HG02759 (cell line): ENCODE results near the gene KLHDC8A.
"Not testable (repeated sequence)": the region's sequence is repeated elsewhere in the genome, so short reads cannot be mapped to it uniquely, and the experiment has no call there.

Experiments
- ATAC-seq: cut with Tn5 transposase; IDR thresholded peaks from one replicate; pipeline ENCODE4 v1.9.1; 2021; ENCODE audit warnings: mild to moderate bottlenecking, moderate library complexity; ENCODE audit not compliant: unreplicated experiment

Gene KLHDC8A, protein sequence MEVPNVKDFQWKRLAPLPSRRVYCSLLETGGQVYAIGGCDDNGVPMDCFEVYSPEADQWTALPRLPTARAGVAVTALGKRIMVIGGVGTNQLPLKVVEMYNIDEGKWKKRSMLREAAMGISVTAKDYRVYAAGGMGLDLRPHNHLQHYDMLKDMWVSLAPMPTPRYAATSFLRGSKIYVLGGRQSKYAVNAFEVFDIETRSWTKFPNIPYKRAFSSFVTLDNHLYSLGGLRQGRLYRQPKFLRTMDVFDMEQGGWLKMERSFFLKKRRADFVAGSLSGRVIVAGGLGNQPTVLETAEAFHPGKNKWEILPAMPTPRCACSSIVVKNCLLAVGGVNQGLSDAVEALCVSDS

DNA sequence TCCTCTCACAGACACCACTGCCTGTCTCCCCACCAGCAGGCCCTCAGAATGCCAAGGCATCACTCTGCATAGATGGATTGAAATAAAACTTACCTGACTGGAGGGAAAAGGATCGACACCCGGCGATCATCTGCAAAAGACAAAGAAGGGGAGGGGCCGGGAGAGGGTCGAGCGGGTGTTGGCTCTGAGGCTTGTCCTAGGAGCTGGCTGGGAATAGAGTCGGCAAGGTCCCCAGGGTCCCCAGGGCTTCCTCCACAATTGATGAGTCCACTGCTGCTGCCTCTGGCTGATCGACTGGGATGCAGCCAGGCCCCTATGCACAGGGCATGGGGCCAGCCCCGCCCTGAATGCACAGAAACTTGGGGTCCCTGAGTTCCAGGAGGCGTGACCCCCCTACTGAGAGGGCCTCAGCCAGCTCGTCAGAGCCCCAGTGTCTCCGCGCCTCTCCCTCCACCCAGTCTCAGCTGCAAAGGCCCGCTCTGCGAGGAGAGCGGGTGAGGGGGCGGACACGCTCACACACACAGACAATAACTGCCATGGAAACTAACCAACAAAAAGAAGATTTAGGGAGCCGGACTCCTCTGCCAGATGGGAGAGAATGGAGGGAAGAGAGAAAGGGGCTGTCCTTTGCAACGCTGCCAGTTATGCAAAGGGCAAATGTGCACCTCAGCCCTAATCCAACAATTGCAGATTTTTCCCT lies at the start of gene KLHDC8A:
KLHDC8A (minus strand) TSS at position 483 of the 700 bp plus-strand sequence. CDS start 13,318 bp downstream, outside the sequence.
- no peak for ATAC-seq

DNA sequence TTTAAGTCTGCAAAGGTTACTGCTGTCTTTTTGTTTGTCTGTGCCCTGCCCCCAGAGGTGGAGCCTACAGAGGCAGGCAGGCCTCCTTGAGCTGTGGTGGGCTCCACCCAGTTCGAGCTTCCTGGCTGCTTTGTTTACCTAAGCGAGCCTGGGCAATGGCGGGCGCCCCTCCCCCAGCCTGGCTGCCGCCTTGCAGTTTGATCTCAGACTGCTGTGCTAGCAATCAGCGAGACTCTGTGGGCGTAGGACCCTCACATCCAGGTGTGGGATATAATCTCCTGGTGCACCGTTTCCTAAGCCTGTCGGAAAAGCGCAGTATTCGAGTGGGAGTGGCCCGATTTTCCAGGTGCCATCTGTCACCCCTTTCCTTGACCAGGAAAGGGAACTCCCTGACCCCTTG lies 49.5 kb upstream of the KLHDC8A start:
- ATAC-seq, result not testable (repeated sequence)

DNA sequence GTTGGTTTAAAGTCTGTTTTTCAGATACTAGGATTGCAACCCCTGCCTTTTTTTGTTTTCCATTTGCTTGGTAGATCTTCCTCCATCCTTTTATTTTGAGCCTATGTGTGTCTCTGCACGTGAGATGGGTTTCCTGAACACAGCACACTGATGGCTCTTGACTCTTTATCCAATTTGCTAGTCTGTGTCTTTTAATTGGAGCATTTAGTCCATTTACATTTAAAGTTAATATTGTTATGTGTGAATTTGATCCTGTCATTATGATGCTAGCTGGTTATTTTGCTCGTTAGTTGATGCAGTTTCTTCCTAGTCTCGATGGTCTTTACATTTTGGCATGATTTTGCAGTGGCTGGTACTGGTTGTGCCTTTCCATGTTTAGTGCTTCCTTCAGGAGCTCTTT lies 47.8 kb upstream of the KLHDC8A start:
- ATAC-seq, result not testable (repeated sequence)

DNA sequence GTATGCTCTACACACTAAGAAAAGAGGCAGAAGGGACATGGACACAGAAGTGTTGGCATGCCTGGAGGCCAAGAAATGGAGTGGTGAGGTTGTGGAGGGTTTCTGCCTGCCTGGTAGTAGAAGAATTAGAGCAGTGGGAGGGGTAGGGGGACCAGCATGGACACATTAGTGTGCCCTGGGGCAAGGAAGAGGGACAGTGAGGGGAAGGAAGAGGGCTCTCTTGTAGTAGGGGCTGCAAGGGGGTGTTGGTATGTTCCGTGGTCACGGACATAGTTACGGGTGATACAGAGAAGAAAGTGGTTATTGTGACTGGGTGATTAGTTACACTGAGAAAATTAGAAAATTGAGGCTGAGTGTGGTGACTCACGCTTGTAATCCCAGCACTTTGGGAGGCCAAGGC lies 41.9 kb upstream of the KLHDC8A start:
- ATAC-seq, result no peak

DNA sequence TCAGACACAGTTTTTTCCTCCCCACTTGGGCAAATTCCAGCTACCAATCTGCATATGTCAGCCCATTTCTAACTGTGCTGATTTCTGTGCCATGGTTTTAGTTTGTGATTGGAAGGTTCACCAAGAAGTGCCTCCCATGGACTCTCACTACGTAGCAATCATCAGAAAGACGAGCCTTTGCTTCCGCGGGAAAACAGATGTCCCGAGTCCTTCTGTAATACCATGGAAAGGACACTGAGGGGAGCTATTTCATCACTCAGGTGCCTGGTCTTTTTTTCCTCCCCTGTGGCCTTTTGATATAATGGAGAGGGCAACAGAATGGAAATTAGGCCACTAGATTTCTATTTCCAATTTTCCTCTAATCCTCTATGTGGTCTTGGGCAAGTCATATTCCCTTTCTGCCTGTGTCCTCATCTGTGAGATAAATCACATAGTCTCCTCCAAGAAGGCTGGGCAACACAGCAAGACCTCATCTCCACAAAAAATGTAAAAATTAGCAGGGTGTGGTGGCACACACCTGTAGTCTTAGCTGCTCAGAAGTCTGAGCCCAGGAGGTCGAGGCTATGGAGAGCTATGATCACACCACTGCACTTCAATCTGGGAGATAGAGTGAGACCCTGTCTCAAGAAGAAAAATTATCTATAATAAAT lies 40.4 kb upstream of the KLHDC8A start:
- ATAC-seq, result no peak

DNA sequence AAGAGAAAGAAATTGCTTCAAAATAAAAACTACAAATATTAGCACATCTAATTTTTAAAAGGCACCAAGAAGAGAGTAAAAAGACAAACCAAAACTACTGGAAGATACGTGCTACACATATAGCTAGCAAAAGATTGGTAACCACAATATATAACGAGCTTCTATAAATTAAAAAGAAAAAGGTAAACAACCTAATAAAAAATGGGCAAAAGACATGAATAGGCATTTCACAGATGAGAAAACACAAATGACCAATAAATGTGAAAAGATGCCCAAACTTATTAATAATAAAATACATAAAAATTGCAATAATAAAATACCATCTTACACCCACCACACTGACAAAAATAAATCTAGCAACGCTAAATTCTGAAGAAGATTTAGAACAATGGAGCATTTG lies 38.9 kb upstream of the KLHDC8A start:
- ATAC-seq, result no peak

DNA sequence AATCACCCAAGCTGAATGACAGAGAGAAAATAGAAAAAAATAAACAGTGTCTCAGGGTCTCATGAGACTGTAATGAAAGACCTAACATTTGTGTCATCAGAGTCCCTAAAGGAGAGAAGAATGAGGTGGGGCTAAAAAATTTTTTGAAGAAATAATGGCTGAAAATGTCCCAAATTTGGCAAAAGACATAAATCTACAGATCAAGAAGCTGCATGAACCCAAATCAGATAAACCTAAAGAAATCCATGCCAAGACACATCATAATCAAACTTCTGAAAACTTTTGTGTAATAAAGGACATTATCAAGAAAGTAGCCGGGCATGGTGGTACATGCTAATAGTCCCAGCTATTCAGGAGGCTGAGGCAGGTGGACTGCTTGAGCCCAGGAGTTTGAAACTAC lies 35.9 kb upstream of the KLHDC8A start:
- no peak for ATAC-seq

DNA sequence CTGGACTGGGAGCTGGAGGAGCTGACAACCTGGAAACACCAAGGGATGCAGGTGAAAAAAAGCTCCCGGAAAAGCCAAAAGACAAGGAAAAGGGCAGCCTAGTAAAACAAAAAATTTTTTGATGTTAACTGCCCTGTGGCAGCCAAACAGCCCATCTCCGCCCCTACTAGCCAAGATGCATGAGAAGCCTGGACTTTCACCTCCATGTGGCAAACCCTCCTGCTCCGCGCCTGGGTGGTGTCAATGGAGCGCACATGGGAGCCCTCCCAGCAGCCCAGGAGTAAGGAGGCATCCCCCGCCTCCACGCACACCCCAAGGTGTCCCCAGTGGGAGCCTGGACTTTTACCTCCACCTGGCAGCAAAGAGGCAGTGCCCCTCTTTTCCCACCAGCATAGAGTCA lies 34.7 kb upstream of the KLHDC8A start:
- no peak for ATAC-seq

DNA sequence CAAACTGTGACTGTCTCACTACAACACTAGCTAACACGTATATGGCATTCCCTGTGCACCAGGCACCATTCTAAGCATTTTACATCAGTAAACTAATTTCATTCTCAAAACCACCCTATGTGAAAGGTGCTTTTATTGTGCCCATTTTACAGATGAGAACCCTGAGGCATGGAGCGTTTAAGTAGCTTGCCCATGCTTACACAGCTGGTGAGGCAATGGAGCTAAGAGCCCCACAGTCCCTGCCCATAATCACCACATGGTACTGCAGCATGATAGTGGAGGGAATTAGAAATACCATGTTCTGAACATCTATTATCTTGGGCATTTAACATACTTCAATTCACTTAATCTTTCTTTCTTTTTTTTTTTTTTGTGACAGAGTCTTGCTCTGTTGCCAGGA lies 31.1 kb upstream of the KLHDC8A start:
- ATAC-seq, result no peak

DNA sequence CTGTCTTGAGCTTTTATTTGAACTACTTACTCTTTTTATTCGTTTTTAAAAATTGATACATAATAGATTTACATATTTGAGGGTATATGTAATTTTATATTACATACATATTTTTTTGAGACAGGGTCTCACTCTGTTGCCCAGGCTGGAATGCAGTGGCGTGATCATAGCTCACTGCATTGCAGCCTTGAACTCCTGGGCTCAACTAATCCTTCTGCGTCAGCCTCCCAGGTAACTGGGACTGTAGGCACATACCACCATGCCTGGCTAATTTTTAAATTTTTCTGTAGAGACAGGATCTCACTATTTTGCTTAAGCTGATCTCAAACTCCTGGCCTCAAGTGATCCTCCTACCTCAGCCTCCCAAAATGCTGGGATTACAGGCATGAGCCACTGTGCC lies 26.3 kb upstream of the KLHDC8A start:
- ATAC-seq, result not testable (repeated sequence)

DNA sequence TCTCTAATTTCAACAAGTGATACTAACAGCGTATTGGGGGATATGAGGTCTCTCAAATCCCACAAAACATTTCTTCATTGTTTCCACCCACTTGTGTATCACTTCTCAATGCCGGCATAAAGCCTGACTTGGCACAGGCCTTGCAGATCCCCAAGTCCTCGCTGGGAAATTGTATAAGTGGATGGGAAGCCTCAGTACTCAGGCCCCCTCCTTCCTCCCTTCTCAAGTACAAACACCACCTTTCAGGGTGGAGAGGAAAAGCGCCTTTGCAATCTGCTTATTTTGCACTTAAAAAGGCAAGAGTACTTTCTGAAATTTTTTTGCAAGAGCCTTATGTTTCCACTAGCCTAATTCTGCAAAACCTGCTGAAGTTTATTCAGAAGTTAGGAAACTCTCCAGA lies 25.8 kb upstream of the KLHDC8A start:
- ATAC-seq, result no peak

DNA sequence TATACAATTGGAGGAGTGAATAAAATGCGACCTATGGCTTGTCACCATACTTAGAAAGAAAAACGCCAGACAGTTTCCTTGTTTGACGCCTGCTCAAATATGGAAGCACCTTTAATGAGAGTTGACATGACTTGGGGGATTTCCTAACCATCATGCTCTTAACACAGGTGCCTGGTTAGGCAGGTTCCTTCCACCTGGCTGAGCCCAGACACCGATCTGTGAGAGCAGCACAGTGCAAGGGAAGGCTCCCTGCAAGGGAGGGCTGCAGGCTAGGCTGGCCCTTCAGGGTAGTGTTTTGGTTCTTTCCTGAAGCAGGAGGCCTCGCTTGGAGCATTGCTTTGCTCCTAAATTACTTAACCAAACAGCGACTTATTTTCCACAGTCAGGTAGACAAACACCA lies 24.6 kb upstream of the KLHDC8A start:
- ATAC-seq, result no peak

DNA sequence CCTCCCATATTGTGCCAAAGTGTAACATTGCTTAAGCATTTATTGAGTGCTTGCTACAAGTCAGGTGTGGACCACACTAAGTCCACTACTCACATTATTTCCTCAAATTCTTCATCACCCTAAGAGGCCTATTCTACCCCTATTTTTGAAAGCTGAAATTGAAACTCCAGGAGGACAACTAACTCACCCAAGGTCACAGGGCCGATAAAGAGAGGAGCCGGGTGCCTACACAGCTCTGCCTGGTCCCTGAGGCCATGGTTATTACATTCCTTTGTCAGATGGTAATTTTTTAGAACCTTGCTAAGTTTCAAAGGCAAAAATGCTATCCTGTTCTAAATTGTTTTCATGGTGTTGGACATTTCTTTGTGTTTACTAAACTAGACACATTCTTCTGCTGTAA lies 24.2 kb upstream of the KLHDC8A start:
- no peak for ATAC-seq

DNA sequence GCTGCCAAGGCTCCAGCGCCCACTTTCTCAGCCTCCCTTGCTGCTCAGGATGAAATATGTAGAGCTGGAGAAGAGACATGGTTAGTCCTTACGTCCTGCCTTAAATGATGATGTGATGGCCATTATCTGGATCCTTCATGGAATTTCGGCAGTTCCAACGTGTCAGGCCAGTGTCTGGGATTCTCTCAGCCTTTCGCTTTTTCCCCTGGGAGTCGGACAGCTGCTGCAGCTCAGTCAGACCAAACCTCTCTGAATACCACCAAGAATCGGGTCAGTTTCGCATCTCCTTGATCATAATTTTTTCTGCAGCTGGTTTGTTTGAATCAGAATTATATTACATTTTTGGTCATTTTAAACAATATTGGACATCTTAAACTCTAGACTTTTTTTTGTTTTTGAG lies 22.3 kb upstream of the KLHDC8A start:
- no peak for ATAC-seq

DNA sequence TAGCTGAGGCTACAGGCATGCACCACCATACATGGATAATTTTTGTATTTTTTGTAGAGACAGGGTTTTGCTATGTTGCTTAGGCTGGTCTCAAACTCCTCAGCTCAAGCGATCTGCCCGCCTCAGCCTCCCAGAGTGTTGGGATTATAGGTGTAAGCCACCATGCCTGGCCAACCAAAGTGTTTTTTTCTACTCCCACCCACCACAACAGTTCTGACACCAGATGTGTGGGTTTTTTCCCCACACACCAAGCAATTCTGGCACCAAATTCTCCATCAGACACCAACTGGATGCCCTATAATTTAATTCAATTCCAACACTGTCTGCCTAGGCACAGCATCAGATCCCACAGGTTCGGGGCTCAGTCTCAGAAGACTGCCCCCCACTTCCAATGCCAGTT lies 20.6 kb upstream of the KLHDC8A start:
- ATAC-seq, result no peak

DNA sequence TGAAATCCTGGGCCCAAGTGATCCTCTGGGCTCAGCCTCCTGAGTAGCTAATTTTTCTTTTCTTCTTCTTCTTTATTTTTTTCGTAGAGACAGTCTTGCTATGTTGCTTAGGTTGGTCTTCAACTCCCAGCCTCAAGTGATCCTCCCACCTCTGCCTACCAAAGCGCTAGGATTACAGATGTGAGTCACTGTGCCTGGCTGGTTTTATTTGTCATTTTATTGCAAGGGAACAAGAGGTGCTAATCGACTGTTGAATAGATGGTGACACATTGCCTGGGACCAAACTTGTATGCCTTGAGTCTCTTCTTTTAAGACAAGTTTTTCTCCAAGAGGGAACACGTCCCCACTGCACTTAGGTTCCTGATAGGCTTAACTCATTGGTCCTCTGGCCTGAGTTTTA lies 20.0 kb upstream of the KLHDC8A start:
- ATAC-seq, result no peak

DNA sequence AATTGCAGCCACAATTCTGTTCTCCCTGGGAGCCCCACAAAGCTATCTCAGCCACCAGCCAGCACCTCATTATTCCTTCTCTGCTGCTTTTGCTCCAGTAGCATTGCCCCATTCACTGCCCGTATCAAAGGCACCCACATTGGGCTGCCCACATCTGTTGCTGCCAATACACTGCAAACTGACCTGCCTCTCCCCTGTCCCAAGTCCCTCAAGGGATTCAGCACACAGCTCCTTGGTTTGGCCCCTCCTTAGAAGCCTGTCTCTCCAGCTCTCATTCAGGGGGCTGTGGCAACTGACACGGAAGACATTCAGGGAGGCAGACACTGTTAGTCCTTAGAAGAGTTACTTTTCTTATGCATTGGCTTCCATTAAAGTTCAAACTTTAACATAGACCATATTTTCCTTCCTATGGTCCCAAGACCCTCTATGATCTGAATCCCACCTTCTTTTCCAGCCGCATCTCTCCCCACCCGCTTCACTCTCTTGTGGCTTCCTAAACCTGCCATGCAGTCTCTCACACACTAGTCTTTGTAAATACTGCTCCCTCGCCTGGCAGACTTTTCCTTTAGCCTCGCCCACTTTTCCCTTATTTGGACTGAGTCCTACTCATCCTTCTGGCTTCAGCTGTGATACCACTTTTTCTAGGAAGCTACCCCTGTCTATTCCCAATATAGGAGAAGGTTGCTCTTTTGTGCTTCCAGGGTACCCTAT lies 19.3 kb upstream of the KLHDC8A start:
- ATAC-seq, result no peak

DNA sequence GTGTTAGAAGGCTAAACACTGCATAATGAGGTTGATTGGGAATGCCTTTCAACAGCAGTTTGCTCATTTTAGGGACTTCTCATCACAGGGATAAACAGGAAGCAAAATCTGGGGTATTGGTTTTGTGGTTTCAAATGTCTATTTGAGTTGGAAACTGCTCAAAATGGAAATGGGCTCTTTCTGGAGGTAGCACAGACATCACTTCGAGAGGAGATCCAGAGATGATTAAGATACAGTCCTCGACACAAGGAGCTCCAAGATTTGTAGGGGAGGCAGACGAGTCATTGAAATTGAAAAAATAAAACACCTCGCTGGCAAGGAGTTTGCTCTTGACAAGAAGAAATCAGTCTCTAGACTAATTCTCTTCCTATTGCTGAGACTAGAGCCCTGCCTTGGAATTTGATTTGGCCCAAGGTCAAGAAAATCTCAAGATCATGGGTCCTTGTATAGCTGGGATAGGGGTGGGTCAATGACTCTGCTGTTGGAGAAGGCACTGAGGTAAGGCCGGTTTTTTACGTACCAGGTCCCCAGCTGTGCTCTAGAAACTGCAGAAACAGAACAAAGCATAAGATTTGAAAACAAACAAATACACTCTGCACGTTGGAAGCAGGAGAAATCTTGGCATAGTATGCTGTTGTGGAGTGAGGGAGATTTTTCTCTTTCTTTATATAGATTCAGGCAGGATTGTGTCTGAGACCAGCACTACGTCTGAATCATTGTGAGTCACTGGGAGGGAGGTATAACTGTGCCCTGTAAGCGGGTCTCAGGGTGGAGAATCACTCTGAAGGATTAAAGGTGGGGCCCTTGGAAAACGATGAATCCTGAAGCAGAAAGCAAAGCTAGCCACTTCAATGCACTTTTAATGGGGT lies 17.7 kb upstream of the KLHDC8A start:
- ATAC-seq, result no peak

DNA sequence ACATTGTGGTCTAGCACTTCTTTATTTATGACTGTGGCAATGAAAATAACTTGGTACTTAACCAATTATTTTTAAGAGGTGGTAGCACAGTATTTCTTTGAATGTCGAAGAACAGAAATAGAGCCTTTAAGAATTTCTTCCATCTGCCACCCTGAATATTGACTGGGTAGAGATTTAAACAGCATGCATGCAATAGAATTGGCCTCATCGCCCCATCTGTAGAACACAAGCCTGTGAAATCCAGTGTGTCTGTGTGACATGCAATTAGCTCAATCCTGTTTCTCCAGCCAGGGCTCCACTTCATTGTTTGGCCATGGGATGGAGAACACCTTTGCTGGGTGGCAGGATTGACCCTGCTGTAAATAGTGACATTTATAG lies 17.1 kb upstream of the KLHDC8A start:
- ATAC-seq, result no peak

DNA sequence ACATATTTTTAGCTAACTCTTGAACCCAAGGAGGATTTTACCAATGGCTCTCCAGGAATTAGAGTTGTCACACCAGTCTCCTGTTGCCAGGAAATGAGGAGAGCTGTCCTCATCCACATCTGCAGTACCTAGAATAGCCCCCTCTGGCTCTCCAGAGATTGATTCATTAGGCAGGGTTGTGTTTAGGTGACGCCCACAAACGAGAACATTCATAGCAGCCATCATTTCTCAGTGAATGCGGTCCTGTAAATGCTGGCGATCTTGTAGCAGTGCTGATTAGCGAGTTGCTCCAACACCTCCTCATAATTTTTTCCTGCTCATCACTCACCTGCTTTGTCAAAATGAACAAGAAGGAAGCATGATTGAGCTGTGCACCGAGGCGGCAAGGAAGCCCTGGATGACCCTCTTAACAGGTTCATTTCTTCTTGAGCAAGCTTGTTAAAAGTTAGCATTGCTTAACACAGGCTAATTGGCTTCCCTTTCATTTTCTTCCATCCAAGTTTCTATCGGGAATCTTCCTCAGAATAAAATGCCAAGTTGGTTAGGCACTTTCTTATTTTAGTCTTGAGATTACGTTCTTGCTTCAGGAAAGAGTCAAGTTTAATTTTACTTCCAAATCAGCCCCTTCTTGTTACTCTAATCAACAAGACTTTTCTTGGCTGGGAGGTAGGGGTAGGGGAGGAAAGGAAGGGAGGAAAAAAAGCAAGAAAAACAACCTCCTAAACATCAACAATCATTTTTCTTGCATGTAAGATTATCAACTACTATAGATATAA lies 16.5 kb upstream of the KLHDC8A start:
- no peak for ATAC-seq
